Measurements from ENCODE around the gene OR1I1.
A peak's percentile ranks its signal among the peaks of the same experiment; 100 is the strongest.
"Not testable (repeated sequence)": the region's sequence is repeated elsewhere in the genome, so short reads cannot be mapped to it uniquely, and the experiment has no call there.

OR1I1 gene, protein sequence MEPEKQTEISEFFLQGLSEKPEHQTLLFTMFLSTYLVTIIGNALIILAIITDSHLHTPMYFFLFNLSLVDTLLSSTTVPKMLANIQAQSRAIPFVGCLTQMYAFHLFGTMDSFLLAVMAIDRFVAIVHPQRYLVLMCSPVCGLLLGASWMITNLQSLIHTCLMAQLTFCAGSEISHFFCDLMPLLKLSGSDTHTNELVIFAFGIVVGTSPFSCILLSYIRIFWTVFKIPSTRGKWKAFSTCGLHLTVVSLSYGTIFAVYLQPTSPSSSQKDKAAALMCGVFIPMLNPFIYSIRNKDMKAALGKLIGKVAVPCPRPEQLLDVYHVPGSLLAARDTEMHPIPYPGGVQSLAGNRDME

DNA sequence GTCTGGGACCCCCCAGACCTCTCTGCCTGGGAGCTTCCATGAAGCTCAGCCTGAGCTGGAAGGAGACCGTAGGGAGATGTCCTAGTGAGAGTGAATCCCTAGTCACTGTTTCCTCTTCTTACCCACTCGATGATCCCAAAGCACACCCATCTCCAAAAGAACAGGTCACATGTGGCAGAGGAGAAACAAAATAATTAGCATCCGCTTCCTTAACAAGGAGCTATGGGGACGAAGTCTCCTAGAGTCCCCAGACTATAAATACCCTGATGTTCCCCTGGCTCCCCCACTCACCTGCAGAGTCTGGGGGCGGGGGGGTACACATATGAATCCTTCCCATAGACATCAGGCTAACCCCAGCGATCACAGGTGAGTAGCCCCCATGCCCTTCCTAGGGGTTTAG is at the start of gene OR1I1:
Gene OR1I1, plus strand, starts transcription at position 301 of the 400 bp plus-strand sequence. CDS start 4,855 bp downstream, outside the sequence.
- no peak for DNase-seq

DNA sequence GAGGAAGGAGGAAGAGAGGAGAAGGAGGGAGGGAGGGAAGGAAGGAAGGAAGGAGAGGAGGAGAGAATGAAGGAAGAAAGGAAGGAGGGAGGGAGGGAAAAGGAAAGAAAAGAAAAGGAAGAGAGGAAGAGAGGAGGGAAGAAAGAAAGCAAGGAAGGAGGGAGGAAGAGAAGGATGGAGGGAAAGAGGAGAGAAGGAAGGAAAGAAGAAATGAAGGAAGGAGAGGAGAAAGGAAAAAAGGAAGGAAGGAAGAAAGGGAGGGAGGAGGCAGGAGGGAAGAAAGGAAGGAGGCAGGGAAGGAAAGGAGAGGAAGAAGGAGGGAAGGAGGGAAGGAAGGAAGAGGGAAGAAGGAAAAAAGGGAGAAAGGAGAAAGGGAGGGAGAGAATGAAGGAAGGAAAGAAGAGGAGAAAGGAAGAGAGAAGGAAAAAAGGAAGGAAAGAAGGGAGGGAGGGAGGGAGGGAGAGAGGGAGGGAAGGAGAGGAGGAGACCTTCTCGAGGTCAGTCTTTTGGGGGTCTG is 46.2 kb upstream of the OR1I1 start:
- no peak for DNase-seq

DNA sequence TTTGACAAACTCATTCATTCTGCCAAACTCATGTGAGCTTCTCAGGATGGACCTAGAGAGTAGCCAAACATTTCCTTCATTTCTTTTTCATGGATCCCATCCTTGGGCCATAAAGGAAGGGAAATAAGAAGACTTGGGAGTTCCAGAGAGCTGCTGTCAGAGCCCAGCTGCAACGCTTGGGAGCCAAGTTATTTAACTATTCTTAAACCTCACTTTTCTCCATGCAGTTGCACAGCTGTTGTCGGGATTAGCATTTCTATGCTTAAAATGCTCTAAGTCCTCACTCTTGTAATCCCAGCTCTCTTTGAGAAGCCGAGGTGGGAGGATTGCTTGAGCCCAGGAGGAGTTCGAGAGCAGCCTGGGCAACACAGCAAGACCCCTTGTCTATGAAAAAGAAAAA is 44.4 kb upstream of the OR1I1 start:
- no peak for DNase-seq

DNA sequence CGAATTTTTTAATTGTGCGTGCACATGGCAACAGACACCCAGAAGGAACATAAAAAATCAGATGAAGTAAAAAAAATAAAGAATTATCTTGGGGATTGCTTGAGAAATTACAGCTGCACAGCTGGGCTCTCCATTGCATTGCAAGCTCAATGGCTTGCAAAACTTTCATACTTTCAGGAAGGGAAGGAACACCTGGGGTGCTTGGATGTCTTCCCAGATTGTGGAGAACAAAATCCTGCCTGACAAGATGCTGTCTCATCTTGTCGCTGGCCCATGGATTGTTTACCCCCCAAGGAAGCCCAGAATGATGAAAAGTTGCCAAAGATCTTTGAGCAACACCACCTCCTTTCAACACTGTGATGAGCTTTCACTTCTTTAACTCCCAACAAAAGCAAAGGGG is 43.7 kb upstream of the OR1I1 start:
- DNase-seq: no peak

DNA sequence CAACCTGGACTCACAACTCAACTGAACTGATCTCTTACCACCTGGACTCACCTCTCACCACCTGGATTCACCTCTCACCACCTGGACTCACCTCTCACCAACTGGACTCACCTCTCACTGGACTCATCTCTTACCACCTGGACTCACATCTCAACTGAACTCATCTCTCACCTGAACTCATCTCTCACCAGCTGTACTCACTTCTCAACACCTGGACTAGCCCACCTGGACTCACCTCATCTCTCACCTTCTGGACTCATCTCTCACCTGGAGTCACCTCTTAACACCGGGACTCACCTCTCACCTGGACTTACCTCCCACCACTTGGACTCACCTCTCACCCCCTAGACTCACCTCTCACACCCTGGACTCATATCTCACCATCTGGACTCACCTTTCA is 40.0 kb upstream of the OR1I1 start:
- DNase-seq: no peak

DNA sequence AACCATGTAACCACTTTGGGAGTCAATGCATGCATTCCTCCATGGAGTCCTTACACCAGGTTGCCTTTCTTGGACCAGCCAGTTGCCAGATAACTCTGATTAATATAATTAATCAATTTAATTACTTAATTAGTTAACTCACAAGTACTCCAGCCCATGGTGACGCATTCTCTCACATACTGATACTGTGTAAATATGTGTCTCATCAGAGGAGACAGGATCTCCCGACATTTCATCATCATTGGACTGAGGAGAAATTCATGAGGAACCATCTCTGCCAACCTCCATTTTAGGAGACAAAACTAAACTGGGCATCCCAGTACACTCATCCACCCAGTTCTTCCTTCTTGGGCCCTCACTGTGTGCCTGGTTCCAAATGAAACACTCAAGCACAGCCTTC is 39.2 kb upstream of the OR1I1 start:
- DNase-seq: no peak

DNA sequence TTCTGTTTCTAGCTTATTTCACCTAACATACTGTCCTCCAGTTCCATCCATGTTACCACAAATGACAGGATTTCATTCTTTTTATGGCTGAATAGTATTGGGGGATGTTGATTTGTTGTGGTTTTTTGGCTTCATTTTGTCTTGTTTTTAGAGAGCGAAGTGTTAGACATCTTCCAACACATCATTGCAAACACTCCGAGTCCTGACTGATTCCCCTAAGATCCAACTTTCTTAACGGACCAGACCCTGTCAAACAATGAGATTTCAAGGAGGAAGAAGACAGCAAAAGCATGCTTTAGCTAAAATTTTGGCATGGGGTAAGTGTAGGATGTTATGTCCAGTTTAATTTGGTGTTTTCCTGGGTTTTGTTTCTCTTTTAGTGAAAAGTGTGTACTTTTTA is 36.5 kb upstream of the OR1I1 start:
- no peak for DNase-seq

DNA sequence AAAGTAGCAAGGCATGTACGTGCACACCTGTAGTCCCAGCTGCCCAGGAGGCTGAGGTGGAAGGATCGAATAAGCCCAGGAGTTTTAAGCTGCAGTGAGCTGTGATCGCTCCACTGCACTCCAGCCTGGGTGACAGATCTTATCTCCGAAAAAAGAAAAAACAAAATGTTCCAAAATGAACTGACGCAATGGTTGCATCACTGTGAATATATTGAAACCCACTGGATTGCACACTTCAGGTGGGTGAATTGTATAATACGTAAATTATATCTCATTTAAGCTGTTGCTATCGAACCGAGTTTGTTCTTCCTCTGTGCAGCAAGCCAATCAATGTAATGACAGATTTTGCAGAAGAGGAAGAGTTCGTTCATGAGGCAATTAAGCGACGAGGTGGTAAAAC is 34.3 kb upstream of the OR1I1 start:
- no peak for DNase-seq

DNA sequence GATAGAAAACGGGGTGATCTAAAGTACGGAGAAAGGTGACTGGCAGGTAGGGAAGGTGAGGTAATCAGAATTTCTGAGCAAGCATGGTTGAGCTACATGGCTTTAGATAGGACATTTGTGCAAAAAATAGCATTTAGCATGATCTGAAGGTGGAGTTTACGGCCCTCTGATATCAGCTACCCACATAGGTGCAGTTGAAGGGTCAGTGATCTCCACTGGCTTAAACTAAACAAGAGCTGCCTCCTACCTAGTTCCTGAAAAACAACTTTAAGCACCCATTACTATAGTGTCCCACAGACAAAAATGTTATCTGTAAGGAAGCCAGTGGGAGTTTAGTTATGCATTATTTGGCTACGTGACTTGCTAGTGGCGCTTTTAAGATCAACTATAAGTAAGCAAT is 33.9 kb upstream of the OR1I1 start:
- DNase-seq: no peak

DNA sequence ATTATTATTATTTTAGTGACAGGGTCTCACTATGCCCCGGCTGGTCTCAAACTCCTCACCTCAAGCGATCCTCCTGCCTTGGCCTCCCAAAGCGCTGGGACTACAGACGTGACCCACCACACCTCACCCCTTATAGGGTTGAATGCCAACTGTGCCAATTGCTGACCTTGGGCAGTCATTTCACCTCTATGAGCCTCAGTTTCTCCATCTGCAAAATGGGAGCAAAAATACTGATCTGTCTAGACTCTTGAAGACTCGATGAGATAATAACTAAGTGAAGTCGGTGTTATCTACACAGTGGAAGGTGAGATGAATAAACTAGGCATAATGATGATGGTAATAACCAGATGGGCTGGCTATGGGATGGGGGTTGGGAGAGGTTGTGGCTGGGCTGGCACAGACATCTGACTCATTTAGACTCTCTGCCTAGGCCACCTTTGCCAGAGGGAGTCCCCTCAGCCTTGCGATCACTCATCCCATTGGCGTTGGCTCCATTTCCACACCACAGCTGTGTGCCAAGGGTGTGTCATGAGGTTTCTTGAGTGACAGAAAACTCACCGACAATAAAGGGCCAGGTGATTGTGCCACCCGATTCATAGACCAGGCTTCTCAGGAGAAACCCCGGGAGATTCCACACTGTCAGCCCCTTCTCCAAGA is 33.0 kb upstream of the OR1I1 start, which contains the start of gene CASP14:
Gene CASP14, plus strand, starts transcription at position 596 of the 657 bp plus-strand sequence. CDS start 2,772 bp downstream, outside the sequence.
- DNase-seq: no peak

DNA sequence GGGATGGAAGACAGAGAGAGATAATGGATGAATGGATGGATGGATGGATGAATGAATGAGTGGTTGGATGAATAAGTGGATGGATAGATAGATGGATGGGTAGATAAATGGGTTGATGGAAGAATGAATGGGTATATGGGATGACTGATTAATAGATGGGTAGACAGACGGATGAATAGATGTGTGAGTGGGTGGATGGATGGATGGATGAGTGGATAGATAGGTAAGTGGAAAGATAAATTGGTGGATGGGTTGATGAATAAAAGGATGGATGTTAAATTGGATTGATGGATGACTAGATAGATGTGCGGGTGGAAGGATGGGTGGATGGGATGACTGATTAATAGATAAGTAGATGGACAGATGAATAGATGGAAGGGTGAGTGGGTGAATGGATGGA is 31.4 kb upstream of the OR1I1 start:
- DNase-seq: no peak

DNA sequence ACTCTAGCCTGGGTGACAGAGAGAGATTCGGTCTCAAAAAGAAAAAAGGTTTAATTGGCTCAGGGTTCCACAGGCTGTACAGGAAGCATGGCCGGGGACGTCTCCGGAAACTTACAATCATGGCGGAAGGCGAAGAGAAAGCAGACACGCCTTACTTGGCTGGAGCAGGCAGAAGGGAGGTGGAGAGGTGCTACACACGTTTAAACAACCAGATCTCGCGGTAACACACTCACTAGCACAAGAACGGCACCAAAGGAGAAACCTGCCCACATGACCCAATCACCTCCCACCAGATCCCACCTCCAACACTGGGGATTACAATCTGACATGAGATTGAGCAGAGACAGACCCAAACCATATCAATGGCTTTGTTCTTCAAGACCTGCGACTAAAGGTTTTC is 20.0 kb upstream of the OR1I1 start:
- no peak for DNase-seq

DNA sequence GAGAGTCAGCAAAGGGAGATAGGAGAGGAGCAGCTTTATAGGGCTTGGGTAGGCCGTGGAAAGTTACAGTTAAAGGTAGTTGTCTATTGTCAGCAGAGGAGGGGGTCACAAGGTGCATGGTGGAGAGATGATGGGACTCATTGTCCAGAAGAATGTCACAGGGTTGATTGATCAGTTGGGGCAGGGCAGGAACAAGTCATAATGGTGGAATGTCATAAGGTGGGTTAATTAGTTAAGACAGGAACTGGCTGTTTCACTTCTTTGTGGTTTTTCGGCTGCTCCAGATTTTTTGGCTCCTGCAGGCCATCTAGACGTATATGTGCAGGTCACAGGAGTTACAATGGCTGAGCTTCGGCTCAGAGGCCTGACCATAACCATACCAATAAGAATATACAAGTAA is 11.6 kb upstream of the OR1I1 start:
- DNase-seq: not testable (repeated sequence)

DNA sequence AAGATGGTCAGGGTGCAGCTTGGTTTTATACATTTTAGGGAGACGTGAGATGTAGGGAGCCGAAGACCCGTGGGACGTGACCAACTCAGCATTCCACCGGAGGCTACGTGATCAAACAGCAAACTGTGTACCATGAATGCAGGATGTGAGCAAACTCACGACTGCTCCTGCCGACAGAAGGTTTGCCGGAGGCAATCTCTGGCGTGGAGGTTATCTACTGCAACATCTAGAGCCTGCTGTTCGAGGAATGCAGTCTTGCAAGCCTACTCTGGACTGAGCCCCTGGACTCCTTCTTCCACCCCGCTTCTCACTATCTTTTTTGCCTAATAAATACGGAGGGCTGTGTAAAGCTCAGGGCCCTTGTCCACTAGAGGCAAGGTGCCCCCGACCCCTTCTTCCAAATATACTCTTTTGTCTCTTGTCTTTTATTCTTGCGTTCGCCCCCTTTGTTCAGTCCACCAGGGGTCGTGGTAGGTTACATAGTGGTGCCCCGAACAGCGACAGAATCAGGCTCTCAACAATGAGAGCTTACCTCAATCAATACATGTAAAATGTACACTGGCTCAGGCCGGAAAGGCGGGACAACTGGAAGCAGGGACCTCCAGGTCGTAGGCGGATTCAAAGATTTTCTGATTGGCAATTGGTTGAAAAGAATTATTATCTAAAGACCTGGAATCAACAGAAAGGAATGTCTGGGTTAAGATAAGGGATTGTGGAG is 8.9 kb upstream of the OR1I1 start:
- DNase-seq: no peak

DNA sequence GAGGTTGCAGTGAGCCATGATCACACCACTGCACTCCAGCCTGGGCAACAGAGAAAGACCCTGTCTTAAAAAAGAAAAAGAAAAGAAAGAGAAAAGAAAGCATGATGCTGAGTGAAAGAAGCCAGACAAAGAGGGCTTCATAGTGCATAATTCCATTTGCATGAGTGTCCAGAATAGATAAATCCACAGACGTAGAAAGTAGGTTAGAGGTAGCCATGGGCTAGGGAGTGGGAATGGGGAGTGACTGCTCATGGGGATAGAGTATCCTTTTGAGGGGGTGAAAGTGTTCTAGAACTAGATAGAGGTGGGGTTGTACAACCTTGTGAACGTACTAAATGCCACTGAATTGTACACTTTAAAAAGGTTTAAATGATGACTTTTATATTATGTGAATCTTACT is 7.6 kb upstream of the OR1I1 start:
- DNase-seq: no peak

DNA sequence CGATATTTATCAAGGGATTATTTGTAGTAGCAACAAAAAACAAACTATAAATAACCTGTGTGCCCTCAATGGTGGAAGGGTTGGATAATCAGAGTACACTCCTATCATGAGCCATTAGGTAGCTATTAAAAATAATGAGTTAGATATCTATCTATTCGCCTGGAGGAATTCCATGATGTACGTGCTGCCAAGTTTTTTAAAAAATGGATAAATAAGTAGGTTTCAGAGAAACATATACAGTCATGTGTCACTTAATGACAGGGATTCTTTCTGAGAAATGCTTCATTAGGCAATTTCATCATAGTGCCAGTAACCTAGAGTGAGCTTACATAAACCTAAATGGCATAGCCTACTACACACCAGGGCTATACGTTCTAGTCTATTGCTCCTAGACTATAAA is 6.2 kb upstream of the OR1I1 start:
- DNase-seq: no peak

DNA sequence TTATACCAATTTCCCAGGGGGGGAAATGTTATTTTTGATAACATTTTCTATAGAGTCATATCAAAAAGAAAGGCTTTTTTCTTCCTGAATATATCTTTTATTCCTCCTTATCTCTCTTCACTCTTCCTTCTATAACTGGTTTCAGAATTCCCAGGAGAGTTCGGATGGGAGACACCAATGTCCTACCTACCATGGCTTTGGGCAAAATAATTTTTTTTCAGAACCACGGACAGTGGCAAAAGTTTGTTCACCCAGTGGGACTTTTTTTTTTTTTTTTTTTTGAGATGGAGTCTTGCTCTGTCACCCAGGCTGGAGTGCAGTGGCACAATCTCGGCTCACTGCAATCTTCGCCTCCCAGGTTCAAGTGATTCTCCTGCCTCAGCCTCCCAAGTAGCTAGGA is 2.0 kb upstream of the OR1I1 start:
- not testable (repeated sequence) for DNase-seq

DNA sequence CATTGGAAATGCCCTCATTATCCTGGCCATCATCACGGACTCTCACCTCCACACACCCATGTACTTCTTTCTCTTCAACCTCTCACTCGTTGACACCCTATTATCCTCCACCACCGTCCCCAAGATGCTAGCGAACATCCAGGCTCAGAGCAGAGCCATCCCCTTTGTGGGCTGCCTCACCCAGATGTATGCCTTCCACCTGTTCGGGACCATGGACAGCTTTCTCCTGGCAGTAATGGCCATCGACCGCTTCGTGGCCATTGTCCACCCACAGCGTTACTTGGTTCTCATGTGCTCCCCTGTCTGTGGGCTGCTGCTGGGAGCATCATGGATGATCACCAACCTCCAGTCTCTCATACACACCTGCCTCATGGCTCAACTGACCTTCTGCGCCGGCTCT is 5.2 kb downstream of the OR1I1 start:
- DNase-seq: no peak

DNA sequence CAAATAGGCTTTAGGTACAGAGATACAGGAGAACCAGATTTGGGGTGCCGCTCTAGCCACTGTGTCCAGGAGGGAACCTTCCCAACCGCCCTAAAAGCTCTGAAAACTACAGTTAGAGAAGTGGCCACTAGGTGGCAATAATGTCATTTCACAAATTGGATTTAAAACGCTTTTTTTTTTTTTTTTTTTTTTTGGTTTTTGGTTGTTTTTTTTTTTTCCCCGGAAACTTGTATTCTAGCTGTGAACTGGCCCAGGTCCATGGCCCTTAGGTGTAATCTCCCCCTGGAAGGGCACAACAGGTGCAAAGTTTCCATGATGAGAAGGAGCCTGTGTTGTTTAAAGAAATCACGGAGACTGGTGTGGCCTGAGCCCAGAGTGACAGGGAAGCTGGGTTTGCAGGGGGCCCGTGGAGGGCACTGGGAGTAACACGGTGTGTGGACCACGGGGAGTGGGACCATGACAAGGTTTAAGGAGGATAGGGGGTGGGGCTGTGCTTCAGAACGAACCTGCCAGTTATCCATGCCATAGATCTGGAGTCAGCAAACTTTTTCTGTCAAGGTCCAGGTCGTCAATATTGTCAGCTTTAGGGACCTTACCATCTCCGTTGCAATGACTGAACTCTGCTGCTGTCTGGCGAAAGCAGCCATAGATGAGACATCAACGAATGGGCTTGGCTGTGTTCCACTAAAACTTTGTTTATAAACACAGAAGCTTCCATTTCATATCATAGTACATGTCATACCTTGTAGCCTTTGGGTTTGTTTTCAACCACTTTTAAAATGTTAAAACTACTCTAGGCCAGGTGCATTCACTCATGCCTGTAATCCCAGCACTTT is 10.1 kb downstream of the OR1I1 start:
- DNase-seq: peak; percentile 68

DNA sequence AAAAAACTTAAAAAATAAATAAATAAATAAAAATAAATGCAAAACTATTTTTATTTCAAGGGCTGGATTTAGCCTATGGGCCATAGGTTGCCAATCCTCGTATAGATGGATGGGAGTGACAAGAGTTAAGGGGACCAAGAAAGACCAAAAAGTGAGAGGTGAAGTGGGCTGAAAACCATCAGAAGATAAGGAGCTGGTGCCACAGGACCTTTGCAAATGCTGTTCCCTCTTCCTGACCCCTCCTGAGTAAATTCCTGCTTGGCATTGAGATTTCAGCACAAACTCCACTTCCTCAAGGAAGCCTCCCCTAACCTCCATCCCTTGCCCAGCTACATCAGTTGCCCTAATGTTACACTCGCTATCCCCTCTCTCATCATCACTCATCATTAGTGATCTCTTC is 11.0 kb downstream of the OR1I1 start:
- no peak for DNase-seq

DNA sequence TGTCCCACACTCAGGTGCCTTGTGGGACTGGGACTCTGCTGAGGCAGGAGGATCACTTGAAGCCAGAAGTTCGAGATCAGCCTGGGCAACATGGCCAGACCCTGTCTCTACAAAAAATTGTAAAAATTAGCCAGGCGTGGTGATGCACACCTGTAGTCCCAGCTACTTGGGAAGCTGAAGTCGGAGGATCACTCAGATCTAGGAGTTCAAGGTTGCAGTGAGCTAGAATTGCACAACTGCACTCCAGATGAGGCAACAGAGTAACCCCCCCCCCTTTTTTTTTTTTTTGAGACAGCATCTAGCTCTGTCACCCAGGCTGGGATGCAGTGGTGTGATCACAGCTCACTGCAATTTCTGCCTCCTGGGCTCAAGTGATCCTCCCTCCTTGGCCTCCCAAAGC is 14.2 kb downstream of the OR1I1 start:
- DNase-seq: no peak

DNA sequence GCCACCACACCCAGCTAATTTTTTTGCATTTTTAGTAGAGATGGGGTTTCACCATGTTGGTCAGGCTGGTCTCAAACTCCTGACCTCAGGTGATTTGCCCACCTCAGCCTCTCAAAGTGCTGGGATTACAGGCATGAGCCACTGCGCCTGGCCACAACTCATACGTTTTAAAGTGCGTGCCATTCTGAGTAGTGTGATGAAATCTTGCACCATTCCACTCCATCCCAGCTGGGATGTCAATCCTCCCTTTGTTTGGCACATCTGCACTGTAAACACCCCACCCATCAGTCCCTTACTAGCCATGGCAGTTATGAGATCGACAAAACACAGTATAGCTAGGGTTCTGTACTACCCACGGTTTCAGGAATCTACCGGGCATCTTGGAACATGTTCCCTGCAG is 16.0 kb downstream of the OR1I1 start:
- not testable (repeated sequence) for DNase-seq

DNA sequence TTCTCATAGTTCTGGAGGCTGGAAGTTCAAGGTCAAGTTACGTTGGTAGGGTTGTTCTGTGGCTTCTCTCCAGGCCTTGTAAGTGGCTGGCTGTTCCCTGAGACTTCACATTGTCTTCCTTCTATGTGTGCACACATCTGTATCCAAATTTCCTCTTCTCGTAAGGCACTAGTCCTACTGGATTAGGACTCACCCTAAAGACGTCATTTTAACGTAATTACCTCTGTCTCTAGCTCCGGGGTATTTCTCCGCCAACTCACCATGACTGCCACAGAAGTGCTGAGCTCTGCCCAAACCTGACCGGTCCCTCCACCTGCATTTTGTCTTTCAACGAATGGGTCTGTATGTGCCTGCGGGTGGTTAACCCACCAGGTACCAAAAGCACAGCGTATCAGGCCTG is 16.4 kb downstream of the OR1I1 start:
- no peak for DNase-seq
